CD4-positive, alpha-beta T cell treated with Interleukin-2 at 100 ng/mL for 4 hours (primary cell): ENCODE results near the gene GLYATL1.

Experiments
- DNase-seq: peaks from one replicate; pipeline ENCODE4 v3.0.0-alpha.2; 2020; ENCODE audit warnings: low spot score

The GLYATL1 gene, protein sequence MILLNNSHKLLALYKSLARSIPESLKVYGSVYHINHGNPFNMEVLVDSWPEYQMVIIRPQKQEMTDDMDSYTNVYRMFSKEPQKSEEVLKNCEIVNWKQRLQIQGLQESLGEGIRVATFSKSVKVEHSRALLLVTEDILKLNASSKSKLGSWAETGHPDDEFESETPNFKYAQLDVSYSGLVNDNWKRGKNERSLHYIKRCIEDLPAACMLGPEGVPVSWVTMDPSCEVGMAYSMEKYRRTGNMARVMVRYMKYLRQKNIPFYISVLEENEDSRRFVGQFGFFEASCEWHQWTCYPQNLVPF

DNA sequence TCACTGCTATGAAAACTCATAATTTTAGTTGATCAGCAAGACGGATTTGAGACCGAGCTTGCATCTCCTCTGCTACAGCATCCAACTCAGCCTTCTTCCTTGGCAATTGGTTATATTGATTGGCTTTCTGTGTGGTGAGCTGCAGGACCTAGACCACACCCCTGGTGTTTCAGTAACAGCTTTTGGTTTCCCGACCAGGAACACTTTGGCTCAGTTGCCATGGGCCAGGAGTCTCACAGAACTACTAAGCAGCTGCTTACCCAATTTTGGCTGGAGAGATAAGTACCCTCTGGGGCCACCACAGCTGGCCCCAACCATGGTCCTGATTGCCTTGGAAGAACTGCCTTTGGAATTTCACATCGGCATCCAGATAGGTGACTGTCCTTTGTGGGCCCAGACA lies at the start of gene GLYATL1:
TSS of gene GLYATL1 (plus strand) at position 212 of the 400 bp plus-strand sequence. CDS start 7,600 bp downstream, outside the sequence.
- no peak for DNase-seq

DNA sequence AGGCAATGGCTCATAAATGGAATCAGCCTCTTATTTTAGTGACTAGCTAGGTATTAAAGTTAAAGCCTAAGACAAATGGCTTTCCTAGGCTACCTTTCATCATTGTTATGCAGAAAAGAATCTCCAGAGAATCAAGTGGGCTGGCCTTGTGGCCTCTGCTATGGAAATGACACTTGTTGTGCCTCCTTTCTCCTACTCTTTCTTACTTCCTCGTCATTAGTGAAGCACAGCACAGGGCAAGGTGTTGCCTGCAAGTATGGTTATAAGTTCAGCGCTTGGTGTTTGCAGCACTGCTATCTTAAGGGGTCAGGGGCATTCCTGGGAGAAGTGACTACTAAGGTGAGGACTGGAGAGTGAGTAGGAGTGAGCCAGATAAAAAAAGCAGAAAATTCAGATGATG lies 45.4 kb upstream of the GLYATL1 start:
- no peak for DNase-seq

DNA sequence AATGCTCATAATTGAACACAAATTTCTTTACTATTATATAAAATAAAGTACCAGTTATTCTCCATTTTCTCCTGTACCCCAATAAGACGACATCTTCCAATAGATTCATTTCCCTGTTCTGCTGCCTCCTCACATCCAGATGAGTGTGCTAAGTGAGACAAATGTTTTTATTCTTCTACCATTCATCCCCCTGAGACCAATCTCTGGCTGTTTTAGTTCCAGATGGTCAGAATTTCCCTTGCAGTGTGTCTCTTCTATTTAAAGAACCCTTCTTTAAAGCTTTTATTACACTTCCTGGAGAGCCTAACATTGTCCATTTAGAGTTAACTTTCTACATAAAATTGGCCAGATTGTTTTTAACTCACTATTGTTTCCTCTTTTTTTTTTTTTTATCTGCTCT lies 41.2 kb upstream of the GLYATL1 start:
- DNase-seq, result no peak

DNA sequence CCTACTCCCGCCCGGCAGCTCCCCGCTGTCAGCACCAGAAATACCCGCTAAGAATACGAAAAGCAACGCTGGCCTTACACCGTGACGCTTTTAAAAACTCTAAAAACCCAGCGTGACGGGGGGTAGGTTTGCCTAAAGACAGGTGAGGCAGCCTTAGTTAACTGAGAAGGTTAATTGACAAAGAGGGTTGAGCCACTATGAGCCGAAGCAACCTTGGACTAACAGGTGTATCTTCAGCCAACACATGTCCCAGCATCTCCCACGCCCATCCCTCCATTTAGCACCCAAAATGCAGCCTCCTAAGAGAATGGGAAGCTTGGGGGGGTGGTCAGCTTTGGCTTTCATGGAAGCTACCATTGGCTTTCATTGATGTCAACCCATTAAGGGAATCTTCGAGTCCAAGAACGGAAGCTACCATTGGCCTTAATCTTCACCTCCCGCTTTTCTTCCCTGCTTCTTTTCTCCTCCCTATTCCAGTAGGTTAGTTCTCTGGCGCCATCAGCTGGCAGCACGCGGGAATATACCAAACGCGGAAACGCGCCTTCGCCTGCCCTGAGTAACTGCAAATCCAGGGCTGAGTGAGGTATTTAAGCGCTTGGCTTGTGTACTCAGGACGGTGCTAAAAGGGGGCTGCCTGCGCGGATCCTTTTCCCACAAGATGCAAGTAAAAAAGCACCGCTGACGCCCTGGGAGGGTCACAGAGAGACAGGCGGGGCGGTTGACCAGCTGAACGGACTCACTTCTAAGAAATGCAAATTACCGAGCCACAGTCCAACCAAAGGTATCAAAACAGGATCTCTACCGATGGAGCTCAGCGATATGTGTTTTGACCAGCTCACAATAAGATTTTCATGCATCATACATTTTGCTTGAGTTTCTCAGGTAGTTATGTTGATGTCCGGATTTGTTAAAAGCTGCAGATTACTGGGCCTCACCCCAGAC lies 38.5 kb upstream of the GLYATL1 start:
- DNase-seq, result no peak

DNA sequence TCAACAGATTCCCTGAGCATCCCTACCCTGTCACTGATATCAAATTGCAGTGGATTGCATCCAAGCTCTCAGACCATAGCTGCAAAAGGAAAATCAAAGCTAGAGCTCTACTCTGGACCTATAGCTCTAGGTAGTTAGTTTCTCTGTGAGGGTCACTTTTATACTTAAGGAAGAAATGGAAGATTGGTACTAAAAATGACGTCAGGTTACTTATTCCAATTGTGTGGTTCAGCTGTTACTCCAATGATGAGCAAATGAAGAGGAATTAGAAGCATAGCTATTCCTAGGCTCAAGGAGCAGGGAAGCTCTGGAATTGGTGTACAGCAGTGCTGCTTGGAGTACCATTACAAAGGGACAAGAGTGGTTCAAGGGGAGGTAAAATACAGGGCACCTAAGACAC lies 36.4 kb upstream of the GLYATL1 start:
- DNase-seq, result no peak

DNA sequence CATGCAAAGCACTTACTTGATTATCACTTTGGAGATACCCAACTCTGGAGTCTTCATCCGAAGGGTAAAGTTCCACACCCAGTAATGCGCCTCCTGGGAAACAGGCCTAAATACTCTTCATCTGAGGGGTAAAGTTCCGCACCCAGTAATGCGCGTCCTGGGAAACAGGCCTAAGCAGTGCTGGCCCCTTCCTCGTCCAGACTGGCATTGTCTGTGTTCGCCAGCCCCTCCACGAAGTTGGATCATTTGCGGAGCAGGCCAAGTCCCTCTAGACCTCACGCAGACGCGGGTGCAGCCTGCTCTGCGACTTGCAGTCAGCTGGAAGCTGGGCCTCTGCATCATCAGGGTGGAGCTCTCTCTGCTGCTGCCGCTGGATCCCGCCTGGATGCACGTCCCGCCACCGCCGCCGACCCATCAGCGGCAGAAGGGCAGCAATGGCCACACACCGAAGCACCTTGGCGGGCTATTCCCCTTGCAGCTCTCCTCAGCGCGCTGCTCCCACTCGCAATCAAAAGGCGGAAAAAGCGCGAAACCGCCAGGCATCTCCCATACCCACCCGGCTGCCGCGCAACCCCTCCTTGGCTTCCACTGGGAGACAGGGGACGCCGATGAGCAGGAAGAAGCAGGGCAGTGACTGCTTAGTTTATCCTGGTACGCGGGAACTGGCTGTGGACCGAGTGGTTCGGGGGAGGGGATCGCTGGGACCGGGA lies 34.1 kb upstream of the GLYATL1 start:
- DNase-seq, result no peak

DNA sequence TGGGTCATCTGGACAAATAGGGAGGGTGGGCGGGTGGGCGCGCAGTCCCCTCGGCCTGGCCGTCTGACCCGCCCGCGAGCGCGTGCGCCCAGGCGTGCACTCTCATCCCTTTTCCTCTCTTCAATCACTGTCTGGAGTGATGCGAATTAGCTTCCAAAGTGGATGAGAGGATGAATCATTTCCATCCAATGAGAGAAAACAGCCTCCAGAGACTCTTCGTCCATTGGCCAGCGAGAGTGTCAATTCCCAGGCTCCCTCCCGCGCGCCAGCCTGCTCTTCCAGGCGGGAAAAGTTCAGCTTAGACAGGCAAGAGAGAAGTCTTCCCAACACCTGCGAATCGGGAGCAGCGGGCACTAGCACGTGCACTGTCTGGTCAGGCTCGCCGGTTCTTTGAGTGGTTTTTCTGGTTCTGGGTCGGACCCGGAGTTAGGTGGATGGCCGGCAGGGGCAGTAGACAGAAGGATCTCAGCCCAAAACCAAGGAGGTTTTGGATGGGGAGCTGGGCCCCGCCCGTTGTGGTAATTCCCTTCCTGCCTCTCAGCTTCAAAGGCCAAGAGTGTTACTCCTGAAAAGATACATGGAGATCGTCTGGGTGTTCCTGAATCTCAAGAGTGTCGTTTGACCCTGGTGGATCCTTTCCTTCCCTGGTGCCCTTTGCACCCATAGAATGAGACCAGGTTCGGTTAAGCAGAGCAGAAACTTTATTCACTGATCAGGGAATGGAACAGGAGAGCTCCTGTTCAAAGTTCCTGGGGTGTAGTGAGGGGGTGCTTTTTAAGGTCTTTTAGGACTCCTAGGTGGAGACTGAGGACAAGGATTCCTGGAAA lies 33.4 kb upstream of the GLYATL1 start:
- DNase-seq, result no peak

DNA sequence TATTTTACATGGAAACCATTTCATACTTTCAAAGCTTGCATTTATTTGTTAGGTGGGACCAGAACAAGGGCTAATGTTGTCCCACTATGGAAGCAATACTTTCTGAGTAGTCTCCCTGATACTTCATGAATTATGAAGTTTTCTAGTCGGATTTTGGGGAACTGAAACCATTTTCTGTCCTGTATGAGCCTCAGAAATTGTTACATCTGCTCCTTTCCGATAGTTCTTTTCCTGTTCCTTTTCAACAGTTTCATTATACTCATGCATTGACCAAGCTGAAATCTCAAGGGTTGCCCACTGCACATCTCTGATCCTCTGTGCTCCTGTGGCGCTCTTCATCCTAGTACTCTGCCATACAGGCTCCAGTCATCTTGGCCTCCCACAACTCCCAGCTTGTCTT lies 31.5 kb upstream of the GLYATL1 start:
- DNase-seq, result no peak

DNA sequence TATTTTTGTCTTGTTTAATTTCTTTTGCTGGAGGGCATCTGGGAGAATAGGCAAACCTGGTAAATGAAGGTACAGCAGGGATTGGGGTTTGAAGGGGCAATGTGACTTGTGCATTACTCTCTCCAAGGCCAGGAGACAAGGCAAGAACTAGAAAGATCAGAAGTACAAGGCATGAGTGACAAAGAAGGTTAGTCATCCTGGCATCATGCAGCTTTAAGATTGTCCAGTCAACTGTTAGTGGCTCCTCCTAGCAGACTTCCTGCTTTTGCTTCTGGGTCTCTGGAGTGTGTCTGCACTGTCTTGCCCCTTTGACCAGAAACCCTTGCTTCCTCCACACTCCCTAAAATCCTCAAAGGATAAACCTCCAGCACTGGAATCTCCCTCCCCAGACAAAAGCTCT lies 27.2 kb upstream of the GLYATL1 start:
- DNase-seq, result no peak

DNA sequence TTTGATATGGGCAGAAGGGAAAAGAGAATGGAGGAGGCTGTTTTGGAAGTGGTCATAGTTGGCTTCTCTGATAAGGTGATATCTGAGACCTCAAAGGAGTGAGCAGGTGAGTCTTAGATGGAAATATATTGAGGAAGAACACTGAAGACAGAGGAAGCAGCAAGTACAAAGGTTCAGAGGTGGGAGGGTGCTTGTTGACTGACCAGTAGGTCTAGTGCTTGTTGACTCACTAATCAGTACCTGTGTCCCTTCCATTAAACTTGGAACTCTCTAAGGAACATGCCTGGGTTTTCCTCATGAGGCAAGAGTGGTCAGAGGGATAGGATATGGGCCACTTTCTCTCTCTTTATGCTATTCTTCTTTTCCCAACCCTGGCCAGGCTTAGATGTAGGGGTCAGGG lies 25.6 kb upstream of the GLYATL1 start:
- DNase-seq, result no peak

DNA sequence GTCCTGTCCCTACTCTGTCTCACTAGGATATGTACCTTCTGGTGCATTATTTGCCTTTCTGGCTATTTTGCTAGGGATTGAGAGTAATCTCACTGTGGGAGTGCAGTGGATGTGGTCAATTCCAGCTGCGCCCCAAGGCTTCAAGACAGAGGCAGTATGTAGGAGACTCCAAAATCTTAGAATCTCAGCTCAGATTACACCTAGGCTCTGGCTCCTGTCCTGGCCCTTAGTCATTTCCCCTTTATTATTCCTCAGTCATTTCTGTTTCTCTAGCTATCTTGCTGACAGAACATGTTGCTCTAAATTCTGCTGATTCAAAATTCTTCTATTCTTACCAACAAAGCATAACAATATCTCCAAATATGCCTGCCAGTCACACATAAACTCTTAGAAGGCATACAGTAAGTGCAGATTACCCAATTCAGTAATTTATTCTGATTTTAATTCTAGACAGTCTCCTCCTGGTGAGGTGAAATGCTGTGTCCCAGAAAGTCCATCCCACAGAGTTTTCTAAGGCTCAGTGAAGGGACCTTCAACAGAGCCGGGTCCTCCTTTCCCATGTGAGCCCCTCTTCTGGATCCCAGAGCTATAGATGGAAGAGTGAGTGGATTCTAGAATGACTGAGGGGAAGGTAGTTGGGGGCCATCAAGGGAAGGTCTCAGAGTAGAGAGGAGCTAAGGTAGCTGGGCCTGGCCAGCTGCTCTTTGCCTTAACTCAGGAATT lies 24.3 kb upstream of the GLYATL1 start:
- no peak for DNase-seq

DNA sequence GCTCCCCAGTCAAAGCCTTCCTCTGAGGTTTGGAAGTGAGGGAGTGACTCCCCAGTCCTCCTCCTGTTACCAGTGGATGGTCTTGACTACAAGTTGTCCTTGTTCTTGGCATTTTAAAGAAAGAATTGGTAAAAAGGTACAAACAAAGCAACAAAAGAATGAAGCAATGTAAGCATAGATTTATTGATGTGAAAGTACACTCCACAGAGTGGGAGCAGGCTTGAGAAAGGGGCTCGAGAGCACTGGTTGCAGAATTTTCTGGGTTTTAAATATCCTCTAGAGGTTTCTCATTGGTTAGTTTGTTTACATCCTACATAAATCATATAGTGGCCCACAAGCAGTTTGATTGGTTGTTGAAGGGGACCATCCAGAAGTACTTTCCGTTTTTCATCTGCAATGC lies 22.7 kb upstream of the GLYATL1 start:
- DNase-seq, result no peak

DNA sequence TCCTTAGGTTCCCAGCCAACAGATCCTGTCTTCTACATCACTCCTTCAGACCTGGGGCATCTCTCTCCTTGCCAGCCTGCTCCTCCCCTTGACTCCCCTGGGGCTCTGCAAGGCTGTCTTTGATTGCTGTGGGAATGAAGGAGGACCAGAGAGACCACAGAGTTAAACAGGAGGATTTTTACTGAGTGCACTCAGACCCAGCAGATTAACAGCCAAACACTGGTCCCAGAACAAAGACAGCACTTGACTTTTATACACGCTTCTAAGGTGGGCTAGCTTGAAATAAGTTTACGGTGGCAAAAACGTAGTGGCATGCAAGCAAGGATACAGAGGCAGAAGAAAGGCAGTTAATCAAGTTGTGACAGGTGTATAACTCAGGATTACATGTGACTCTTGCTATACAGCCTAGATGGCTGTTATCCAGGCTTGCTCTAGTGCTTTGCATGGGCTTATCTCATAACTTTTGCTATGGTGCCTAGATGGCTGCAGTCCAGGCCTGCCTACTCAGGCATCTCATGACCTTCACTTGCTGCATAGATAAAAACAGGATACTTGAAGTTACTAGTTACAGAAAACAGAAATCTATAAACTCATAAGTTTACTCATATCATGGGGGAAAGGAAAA lies 22.0 kb upstream of the GLYATL1 start:
- DNase-seq, result no peak

DNA sequence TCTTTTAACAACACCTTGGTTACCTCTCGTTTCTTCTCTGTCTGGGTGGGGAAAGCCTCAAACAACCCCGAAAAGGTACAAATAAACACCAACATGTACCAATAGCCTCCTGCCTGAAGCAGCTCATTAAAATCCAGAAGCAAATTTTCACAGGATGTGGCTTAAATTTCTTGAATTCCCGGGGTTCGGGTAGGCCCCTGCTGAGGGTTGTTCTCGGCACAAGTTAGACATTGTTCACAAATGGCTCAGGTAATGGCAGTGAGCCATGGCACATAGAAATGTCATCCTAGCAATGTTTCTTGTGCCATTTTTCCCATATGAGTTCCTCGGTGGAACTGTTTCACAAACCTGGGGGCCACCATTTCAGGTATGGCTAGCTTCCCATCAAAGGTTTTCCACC lies 19.7 kb upstream of the GLYATL1 start:
- DNase-seq, result no peak

DNA sequence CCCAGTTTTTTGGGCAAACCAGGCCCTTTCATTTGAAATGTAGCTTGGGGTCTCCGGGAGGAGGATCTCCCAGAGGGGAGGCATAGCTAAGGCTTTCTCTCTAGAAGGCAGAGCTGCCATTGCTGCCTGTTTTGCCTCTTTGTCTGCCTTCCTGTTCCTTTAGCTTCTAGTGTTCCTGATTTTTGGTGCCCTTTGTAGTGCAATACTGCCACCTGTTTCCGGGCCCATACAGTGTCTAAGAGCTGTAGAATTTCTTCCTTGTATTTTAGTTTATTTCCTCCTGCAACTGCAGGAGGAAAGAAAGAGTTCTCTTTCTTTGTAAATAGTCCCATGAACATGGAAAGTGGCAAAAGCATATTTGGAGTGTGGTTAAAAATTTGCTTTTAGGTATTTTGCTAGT lies 19.3 kb upstream of the GLYATL1 start:
- no peak for DNase-seq

DNA sequence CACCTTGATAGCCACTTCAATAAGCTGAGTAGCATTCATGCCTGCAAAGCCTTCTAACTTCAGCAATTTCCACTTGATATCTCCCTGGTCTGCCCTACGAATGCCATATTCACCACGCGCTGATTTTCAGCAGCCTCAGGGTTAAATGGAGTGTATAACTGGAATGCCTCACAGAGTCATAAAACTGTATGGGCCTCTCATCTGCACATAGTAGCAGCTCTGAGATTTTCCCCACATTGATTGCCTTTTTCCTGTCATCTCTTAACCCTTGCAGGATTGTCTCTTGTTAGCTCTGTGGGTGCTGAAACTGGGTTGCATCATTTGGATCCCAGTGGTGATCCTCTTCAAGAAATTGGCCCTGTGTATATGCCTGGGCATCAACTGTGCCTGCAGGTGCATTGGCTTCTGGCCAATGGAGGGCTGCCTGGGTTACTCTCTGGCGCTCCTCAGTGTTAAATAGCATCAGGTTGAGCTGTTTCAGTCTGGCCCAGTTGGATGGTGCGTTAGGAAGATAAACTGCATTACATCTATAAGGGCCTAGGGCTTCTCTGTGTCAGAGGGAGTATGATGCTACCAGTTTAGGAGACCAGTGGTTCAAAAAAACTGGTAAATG lies 17.4 kb upstream of the GLYATL1 start:
- no peak for DNase-seq

DNA sequence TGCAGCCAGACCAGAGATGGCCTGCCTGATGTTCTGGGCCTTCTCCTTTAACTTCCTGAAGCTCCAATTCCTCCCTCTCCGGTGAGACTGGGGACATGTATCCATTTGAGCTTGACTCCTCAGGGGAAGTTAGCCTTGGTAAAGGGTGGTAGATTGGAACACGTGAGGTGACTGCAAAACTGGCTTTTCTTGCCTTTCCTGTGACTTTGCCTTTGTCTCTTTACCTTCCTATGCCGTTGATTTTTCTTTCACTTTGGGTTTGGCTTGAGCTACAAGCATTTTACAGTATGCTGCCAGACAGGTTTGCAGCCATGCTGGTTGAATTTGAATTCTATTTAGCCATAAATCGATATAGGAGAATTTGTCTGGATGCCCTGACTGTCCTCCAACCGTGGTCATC lies 16.8 kb upstream of the GLYATL1 start:
- no peak for DNase-seq

DNA sequence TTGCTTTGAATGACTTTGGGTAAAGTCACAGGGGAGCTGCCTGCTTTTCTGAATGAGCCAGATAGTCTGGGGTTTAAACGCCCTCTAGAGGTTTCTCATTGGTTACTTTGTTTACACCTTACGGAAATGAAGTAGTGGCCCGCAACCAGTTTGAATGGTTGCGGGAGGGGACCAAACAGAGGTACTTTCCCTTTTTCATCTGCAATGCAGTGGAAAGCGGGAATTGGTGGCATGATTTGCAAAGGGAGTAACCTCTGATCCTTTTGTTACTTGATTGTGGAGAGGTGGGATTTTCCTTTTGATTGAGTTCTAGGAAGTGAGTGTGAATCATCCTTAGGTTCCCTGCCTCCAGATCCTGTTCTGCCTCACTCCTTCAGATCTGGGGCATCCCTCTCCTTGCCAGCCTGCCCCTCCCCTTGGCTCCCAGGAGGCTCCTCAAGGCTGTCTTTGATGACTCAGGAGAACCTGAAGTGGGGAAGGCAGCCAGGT lies 15.9 kb upstream of the GLYATL1 start:
- DNase-seq, result no peak

DNA sequence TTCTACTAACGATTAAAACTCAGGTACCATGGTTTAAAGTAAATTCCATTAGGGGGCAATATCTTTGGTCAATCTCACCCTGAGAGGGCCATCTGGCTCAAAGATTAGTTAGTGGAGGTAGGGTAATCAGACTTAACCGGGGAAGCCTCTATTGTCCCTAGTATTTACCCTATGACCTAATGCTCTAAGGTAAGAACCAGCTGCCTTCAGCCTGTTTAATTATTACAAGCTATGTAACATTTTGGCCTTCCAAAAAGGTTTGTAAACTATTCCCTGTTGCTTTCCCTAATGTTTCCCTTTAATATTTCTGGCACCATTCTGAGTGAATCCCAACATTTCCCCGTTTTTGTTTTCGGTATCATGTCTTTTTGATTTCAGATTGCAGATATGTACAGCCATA lies 15.1 kb upstream of the GLYATL1 start:
- no peak for DNase-seq

DNA sequence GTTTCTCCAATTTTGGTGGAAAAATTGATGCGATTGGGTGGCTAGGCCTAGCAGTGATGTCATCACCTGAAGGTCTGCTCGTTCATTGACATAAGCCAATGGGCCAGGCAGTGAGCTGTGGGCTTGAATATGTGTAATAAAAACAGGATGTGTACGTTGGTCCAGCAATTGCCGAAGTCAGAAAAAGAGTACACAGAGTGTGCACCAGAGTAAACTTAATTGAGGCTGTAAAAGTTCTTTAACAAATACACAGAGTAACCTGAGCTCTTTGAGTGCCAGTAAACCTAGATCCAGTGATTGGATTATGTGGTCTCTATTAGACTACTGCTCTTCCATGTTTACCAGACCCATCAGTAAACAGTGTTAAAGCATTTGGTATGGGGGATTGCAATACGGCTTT lies 13.0 kb upstream of the GLYATL1 start:
- no peak for DNase-seq
